DMS 273 (cell line): ENCODE data around the gene VEPH1.

Experiments
- DNase-seq: peaks from one replicate; lab custom pipeline; 2025; ENCODE audit not compliant: unreplicated experiment; lab: John Stamatoyannopoulos, UW

Gene VEPH1

GRCh38 chr3:157479464-157480243 lies 23.6 kb downstream of the VEPH1 start:
- no peak for DNase-seq

- no peak for DNase-seq
Measured at GRCh38 chr3:157477441-157477840, 25.8 kb downstream of the VEPH1 start.

GRCh38 chr3:157475921-157476414 lies 27.2 kb downstream of the VEPH1 start:
- DNase-seq = no peak

GRCh38 chr3:157472648-157473047 lies 30.6 kb downstream of the VEPH1 start:
- no peak for DNase-seq

GRCh38 chr3:157471064-157471463 lies 32.2 kb downstream of the VEPH1 start:
- no peak for DNase-seq

- DNase-seq = no peak
Measured at GRCh38 chr3:157469561-157470294, 33.5 kb downstream of the VEPH1 start.

GRCh38 chr3:157467200-157467599 lies 36.0 kb downstream of the VEPH1 start:
- DNase-seq = no peak

GRCh38 chr3:157465741-157466140 lies 37.5 kb downstream of the VEPH1 start:
- DNase-seq = no peak

- DNase-seq = no peak
Measured at GRCh38 chr3:157464321-157464720, 38.9 kb downstream of the VEPH1 start.

GRCh38 chr3:157463816-157464215 lies 39.4 kb downstream of the VEPH1 start:
- no peak for DNase-seq

- no peak for DNase-seq
Measured at GRCh38 chr3:157460253-157460652, 43.0 kb downstream of the VEPH1 start.

- no peak for DNase-seq
Measured at GRCh38 chr3:157459706-157460105, 43.5 kb downstream of the VEPH1 start.

- DNase-seq = no peak
Measured at GRCh38 chr3:157453824-157454223, 49.4 kb downstream of the VEPH1 start.

- DNase-seq = no peak
Measured at GRCh38 chr3:157452097-157452496, 51.1 kb downstream of the VEPH1 start.

- peak; percentile 82 for DNase-seq
Measured at GRCh38 chr3:157447026-157447694, 56.1 kb downstream of the VEPH1 start.

- DNase-seq = no peak
Measured at GRCh38 chr3:157445857-157446256, 57.4 kb downstream of the VEPH1 start.

- DNase-seq = no peak
Measured at GRCh38 chr3:157444797-157445184, 58.4 kb downstream of the VEPH1 start.

- DNase-seq = peak; percentile 43
Measured at GRCh38 chr3:157443905-157444796, 59.1 kb downstream of the VEPH1 start.

- DNase-seq = no peak
Measured at GRCh38 chr3:157442729-157443128, 60.5 kb downstream of the VEPH1 start.

- peak; percentile 71 for DNase-seq
Measured at GRCh38 chr3:157441102-157441624, 62.1 kb downstream of the VEPH1 start.
